Fibroblast of villous mesenchyme (primary cell): Measurements from ENCODE around the gene EDIL3. TPM values are rescaled to one million over a fixed set of nuclear protein-coding genes. Genes with fewer than 3 reads are reported as not detected.
A peak's percentile ranks its signal among the peaks of the same experiment; 100 is the strongest.

Source experiments
- DNase-seq: peaks from one replicate; pipeline ENCODE4 v3.0.0-alpha.2; 2010; ENCODE audit warnings: low read depth
- H3K4me3 ChIP-seq: 2 replicates; pipeline ENCODE4 v1.5.1; 2011; ENCODE audit warnings: low read depth, mild to moderate bottlenecking, low read length
- CTCF ChIP-seq: IDR thresholded peaks from 2 replicates; pipeline ENCODE4 v1.5.1; 2012; ENCODE audit warnings: low read depth, mild to moderate bottlenecking, low read length; ENCODE audit not compliant: insufficient read depth
- total RNA-seq: library from RNA; depleted of rRNA; stranded (reverse); fragments of >200 nt; gene quantifications from 2 replicates; pipeline ENCODE4 v1.2.3, GENCODE V29; 2012

Gene EDIL3
- total RNA-seq, 1 donor = 57.0 TPM

- H3K4me3 ChIP-seq = no peak overlapping the region
- DNase-seq = no peak
- no peak for TF ChIP-seq CTCF
Measured at GRCh38 chr5:83983852-83984251, 400.8 kb downstream of the EDIL3 start.

- no peak for DNase-seq
- H3K4me3 ChIP-seq = no peak overlapping the region
- TF ChIP-seq CTCF = no peak
Measured at GRCh38 chr5:83973925-83974815, 410.5 kb downstream of the EDIL3 start.

- no peak for TF ChIP-seq CTCF
- no peak overlapping the region for H3K4me3 ChIP-seq
- no peak for DNase-seq
Measured at GRCh38 chr5:83972909-83973308, 411.8 kb downstream of the EDIL3 start.

GRCh38 chr5:83972236-83972635 lies 412.4 kb downstream of the EDIL3 start:
- DNase-seq = peak; percentile 18
- TF ChIP-seq CTCF = no peak
- no peak overlapping the region for H3K4me3 ChIP-seq

DNA sequence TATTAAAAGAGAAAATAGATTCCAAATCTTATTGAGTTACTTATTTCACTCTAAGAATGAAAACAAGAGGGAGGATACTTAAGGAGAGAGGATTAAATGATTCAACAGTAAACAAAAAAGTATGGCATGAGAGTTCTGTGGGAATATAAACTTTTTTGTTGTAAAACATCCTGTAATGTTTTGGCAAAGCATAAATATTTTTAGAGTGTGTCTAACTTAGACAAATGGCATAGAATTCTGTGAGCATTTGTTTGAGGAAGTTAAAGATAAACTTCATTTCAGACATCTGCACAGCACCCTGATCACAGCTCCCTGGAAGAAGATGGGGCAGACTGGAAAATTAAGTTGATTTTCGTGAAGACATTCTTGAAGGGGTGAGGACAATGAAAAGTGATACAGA lies 417.3 kb downstream of the EDIL3 start:
- no peak for TF ChIP-seq CTCF
- peak; percentile 62 for DNase-seq
- no peak overlapping the region for H3K4me3 ChIP-seq

DNA sequence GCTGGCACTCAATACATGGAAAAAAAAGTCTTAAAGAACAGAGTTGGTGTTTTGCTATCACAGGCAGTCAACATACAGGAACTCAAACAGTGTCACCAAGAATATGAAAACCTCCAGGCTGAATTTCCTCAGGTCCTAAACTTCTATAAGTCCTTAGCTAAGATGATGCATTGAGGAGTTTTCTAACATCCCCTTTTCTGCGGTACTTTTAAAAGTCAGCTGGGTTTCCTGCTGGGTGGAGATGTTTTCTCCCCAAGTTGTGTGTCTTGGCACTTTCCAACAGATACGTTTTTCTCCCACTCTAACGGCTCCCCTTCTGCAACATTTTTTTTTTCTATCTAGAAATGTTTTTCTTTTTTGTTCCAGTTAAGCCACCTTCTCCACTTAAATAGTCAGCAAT lies 419.2 kb downstream of the EDIL3 start:
- no peak for DNase-seq
- TF ChIP-seq CTCF = no peak
- H3K4me3 ChIP-seq = no peak overlapping the region
